Thyroid gland (tissue), 4 donors: ENCODE results near the gene OR11G2.

ENCODE experiments used
- POLR2A ChIP-seq, 2 donors: fragments of 450-650 bp; IDR thresholded peaks; one replicate each; pipeline ENCODE4 v1.6.1; 2017; ENCODE audit warnings: antibody characterized with exemption in 2 of 2, mild to moderate bottlenecking in 2 of 2, moderate library complexity in 1 of 2
- TF ChIP-seq, protein P1 (sequence below), 6 experiments: fragments of 200-600 bp in 3 of 6; fragments of 450-650 bp in 3 of 6; sonication (generic) in 3 of 6; IDR thresholded peaks; one replicate each; pipeline ENCODE4 v1.5.1; 2016 to 2019; ENCODE audit warnings: antibody characterized with exemption in 6 of 6, mild to moderate bottlenecking in 2 of 6, inconsistent platforms in 1 of 6, moderate library complexity in 1 of 6

DNA sequence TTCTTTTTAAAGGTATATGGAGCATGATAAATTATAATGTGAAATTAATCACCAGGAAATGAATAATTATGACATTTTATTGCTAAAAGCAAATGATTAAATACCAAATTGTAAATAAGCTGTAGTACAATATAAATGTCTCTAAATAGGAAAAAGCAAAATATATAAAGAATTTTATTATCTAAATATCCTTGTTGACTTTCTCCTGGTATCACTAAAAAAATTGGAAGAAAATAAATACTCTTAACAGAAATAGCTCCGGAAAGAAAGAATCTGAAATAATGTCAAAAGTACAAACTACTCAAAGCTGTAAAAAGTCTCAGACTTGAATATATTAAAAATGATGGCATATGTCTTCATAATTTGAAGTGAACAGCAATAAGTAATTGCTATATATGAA, 38.0 kb downstream of the OR11G2 start, which contains the start of gene OR11H7:
- TF ChIP-seq, protein P1, sequence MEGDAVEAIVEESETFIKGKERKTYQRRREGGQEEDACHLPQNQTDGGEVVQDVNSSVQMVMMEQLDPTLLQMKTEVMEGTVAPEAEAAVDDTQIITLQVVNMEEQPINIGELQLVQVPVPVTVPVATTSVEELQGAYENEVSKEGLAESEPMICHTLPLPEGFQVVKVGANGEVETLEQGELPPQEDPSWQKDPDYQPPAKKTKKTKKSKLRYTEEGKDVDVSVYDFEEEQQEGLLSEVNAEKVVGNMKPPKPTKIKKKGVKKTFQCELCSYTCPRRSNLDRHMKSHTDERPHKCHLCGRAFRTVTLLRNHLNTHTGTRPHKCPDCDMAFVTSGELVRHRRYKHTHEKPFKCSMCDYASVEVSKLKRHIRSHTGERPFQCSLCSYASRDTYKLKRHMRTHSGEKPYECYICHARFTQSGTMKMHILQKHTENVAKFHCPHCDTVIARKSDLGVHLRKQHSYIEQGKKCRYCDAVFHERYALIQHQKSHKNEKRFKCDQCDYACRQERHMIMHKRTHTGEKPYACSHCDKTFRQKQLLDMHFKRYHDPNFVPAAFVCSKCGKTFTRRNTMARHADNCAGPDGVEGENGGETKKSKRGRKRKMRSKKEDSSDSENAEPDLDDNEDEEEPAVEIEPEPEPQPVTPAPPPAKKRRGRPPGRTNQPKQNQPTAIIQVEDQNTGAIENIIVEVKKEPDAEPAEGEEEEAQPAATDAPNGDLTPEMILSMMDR (IDR thresholded peaks at IDR 0.05) = no peak
- no peak for TF ChIP-seq POLR2A (IDR thresholded peaks at IDR 0.05)
